NCI-H146 treated with DMSO at 0.1 percent for 48 hours (cell line): Measurements from ENCODE around the gene IL34.
"Not testable (repeated sequence)": the region's sequence is repeated elsewhere in the genome, so short reads cannot be mapped to it uniquely, and the experiment has no call there.

Experiments
- DNase-seq: peaks from one replicate; lab custom pipeline; 2025; ENCODE audit not compliant: unreplicated experiment; lab: John Stamatoyannopoulos, UW

IL34 gene

GRCh38 chr16:70630960-70631745 is 15.2 kb upstream of the IL34 start:
- DNase-seq = no peak

GRCh38 chr16:70632273-70632672 is 14.1 kb upstream of the IL34 start:
- no peak for DNase-seq

- DNase-seq = not testable (repeated sequence)
These were observed 12.7 kb upstream of the IL34 start for GRCh38 chr16:70633617-70634016.

- DNase-seq = no peak
These were observed 11.5 kb upstream of the IL34 start for GRCh38 chr16:70634861-70635260.

- peak; percentile 22 for DNase-seq
These were observed 10.9 kb upstream of the IL34 start for GRCh38 chr16:70635336-70636016.

GRCh38 chr16:70638814-70639792 is 7.3 kb upstream of the IL34 start:
- no peak for DNase-seq

GRCh38 chr16:70642633-70643032 is 3.7 kb upstream of the IL34 start:
- no peak for DNase-seq

GRCh38 chr16:70643264-70643663 is 3.1 kb upstream of the IL34 start:
- DNase-seq = not testable (repeated sequence)

- DNase-seq = no peak
These were observed 1.4 kb upstream of the IL34 start for GRCh38 chr16:70644763-70645597.

- DNase-seq = no peak
These were observed 1.3 kb downstream of the IL34 start for GRCh38 chr16:70647441-70648359.

GRCh38 chr16:70648606-70649005 is 2.2 kb downstream of the IL34 start:
- DNase-seq = no peak

- no peak for DNase-seq
These were observed 2.9 kb downstream of the IL34 start for GRCh38 chr16:70649300-70649699.

- DNase-seq = no peak
These were observed 3.9 kb downstream of the IL34 start for GRCh38 chr16:70650216-70650615.

- DNase-seq = no peak
These were observed 5.2 kb downstream of the IL34 start for GRCh38 chr16:70651524-70651923.

- no peak for DNase-seq
These were observed 6.0 kb downstream of the IL34 start for GRCh38 chr16:70652322-70652721.

GRCh38 chr16:70653406-70653805 is 7.0 kb downstream of the IL34 start:
- no peak for DNase-seq

- DNase-seq = peak; percentile 36
These were observed 7.7 kb downstream of the IL34 start for GRCh38 chr16:70653809-70654771.

GRCh38 chr16:70656065-70656711 is 9.8 kb downstream of the IL34 start:
- DNase-seq = no peak
